ENCODE data around the gene CCDC134.

CCDC134 gene

GRCh38 chr22:41874090-41874489, 73.6 kb downstream of the CCDC134 start (continued):
- TF ChIP-seq, protein P1, sequence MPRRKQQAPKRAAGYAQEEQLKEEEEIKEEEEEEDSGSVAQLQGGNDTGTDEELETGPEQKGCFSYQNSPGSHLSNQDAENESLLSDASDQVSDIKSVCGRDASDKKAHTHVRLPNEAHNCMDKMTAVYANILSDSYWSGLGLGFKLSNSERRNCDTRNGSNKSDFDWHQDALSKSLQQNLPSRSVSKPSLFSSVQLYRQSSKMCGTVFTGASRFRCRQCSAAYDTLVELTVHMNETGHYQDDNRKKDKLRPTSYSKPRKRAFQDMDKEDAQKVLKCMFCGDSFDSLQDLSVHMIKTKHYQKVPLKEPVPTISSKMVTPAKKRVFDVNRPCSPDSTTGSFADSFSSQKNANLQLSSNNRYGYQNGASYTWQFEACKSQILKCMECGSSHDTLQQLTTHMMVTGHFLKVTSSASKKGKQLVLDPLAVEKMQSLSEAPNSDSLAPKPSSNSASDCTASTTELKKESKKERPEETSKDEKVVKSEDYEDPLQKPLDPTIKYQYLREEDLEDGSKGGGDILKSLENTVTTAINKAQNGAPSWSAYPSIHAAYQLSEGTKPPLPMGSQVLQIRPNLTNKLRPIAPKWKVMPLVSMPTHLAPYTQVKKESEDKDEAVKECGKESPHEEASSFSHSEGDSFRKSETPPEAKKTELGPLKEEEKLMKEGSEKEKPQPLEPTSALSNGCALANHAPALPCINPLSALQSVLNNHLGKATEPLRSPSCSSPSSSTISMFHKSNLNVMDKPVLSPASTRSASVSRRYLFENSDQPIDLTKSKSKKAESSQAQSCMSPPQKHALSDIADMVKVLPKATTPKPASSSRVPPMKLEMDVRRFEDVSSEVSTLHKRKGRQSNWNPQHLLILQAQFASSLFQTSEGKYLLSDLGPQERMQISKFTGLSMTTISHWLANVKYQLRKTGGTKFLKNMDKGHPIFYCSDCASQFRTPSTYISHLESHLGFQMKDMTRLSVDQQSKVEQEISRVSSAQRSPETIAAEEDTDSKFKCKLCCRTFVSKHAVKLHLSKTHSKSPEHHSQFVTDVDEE (CRISPR knock-in tag; IDR thresholded peaks at IDR 0.05) = no peak
- TF ChIP-seq BACH2 (CRISPR knock-in tag; IDR thresholded peaks at IDR 0.05; ENCODE audit: borderline replicate concordance) = no peak

DNA sequence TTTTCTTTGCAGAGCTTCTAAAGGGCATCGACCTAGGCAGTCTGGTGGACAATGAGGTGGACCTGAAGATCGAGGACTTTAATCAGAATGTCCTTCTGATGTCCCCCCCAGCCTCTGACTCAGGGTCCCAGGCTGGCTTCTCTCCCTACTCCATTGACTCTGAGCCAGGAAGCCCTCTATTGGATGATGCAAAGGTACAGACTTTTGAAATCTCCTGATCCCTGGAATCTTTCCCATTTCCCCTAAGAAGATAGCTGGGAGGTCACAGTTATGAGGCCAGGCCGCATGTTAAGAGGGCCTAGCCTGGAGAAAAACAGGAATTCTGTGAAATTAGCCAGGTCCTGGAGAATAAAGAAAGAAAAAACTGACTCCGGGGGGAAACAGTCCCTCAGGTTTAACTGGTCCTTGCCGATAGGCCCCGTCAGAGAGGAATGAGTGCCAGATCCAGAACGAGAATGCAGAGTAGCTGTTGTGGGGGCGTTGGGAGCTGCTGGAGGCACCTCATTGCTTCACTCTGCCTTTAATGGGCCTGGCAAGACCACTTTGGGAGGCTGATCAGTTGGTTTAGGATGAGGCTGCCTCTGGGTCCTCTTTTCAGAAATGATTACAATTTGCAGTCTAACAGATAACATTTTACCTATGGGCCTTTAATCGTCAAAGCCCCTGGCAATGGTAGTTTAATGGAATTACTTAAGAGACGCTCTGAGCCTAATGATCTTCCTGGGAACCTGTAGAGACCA, 75.2 kb downstream of the CCDC134 start:
- ATAC-seq = peak; percentile 44
- TF ChIP-seq, protein P1 (CRISPR knock-in tag; IDR thresholded peaks at IDR 0.05) = no peak
- no peak for TF ChIP-seq TCF4 (CRISPR knock-in tag; IDR thresholded peaks at IDR 0.05; ENCODE audit: borderline replicate concordance)
- no peak for TF ChIP-seq ZNF70 (CRISPR knock-in tag; IDR thresholded peaks at IDR 0.05)
- no peak for TF ChIP-seq ZC3H10 (CRISPR knock-in tag; IDR thresholded peaks at IDR 0.05)
- TF ChIP-seq ZNF8 (CRISPR knock-in tag; IDR thresholded peaks at IDR 0.05) = no peak
- no peak for TF ChIP-seq GLIS3 (CRISPR knock-in tag; IDR thresholded peaks at IDR 0.05)
- TF ChIP-seq BACH2 (CRISPR knock-in tag; IDR thresholded peaks at IDR 0.05; ENCODE audit: borderline replicate concordance) = no peak
- TF ChIP-seq ZFP30 (CRISPR knock-in tag; IDR thresholded peaks at IDR 0.05) = no peak
- no peak for TF ChIP-seq ZFP3 (CRISPR knock-in tag; IDR thresholded peaks at IDR 0.05)
- TF ChIP-seq SNAI2 (CRISPR knock-in tag; IDR thresholded peaks at IDR 0.05) = no peak
- no peak for TF ChIP-seq CSRNP3 (CRISPR knock-in tag; IDR thresholded peaks at IDR 0.05)
- no peak for TF ChIP-seq OSR1 (CRISPR knock-in tag; IDR thresholded peaks at IDR 0.05)
- TF ChIP-seq, protein P2, sequence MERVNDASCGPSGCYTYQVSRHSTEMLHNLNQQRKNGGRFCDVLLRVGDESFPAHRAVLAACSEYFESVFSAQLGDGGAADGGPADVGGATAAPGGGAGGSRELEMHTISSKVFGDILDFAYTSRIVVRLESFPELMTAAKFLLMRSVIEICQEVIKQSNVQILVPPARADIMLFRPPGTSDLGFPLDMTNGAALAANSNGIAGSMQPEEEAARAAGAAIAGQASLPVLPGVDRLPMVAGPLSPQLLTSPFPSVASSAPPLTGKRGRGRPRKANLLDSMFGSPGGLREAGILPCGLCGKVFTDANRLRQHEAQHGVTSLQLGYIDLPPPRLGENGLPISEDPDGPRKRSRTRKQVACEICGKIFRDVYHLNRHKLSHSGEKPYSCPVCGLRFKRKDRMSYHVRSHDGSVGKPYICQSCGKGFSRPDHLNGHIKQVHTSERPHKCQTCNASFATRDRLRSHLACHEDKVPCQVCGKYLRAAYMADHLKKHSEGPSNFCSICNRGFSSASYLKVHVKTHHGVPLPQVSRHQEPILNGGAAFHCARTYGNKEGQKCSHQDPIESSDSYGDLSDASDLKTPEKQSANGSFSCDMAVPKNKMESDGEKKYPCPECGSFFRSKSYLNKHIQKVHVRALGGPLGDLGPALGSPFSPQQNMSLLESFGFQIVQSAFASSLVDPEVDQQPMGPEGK (CRISPR knock-in tag; IDR thresholded peaks at IDR 0.05; ENCODE audit: borderline replicate concordance) = no peak
- TF ChIP-seq PPARA (CRISPR knock-in tag; IDR thresholded peaks at IDR 0.05; ENCODE audit: borderline replicate concordance) = no peak
- no peak for TF ChIP-seq TOX (CRISPR knock-in tag; IDR thresholded peaks at IDR 0.05; ENCODE audit: borderline replicate concordance)
- TF ChIP-seq RARB (CRISPR knock-in tag; IDR thresholded peaks at IDR 0.05) = no peak
